Endometrium (tissue), 2 donors: ENCODE results near the gene SH3BP1.
"Not testable (repeated sequence)": the region's sequence is repeated elsewhere in the genome, so short reads cannot be mapped to it uniquely, and the experiment has no call there.

Source experiments
- FAIRE-seq: peaks from 2 replicates; lab custom pipeline; 2012; peaks lifted over from hg19 to GRCh38; lab: Jason Lieb, UNC
- donor health status: control.
- donor health status: control.

The SH3BP1 gene

GRCh38 chr22:37639070-37639760 is at the start of gene SH3BP1:
Gene SH3BP1, plus strand, starts transcription at chr22:37639669. Its CDS starts 119 bp downstream, at chr22:37639788.
- no peak for FAIRE-seq

DNA sequence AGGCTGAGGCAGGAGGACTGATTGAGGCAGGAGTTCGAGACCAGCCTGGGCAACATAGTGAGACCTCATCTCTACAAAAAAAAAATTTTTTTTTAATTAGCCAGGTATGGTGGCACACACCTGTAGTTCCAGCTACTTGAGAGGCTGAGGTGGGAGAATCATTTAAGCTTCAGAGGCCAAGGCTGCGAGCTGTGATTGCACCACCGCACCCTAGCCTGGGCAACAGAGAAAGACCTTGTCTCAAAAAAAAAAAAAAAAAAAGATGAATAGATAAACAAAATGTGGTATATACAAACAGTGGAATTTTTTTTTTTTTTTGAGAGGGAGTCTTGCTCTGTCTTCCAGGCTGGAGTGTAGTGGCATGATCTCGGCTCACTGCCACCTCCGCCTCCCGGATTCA is 48.4 kb upstream of the SH3BP1 start:
- not testable (repeated sequence) for FAIRE-seq

- no peak for FAIRE-seq
Observed at GRCh38 chr22:37591823-37592404, 47.6 kb upstream of the SH3BP1 start.

DNA sequence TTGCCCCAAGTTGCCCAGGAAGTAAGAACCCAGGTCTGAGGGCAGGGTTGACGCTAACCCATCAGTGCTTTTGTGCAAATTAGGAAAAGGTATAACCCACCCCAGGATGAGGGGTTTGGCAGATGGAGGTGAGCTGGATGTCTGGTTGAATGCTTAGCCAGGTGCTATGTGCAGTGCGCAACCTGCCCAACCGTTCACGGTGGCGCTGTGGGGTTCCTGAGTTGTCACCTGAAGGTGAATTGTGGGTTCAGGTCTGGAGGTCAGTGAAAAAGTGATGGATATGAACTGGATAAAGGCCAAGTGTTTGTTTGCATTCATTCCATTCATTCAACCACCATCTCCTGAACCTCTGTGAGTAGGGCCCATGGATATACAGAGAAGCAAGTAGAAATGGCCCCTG is 45.2 kb upstream of the SH3BP1 start:
- FAIRE-seq = no peak

- no peak for FAIRE-seq
Observed at GRCh38 chr22:37599153-37599552, 40.3 kb upstream of the SH3BP1 start.

- FAIRE-seq = no peak
Observed at GRCh38 chr22:37601203-37601539, 38.3 kb upstream of the SH3BP1 start.

DNA sequence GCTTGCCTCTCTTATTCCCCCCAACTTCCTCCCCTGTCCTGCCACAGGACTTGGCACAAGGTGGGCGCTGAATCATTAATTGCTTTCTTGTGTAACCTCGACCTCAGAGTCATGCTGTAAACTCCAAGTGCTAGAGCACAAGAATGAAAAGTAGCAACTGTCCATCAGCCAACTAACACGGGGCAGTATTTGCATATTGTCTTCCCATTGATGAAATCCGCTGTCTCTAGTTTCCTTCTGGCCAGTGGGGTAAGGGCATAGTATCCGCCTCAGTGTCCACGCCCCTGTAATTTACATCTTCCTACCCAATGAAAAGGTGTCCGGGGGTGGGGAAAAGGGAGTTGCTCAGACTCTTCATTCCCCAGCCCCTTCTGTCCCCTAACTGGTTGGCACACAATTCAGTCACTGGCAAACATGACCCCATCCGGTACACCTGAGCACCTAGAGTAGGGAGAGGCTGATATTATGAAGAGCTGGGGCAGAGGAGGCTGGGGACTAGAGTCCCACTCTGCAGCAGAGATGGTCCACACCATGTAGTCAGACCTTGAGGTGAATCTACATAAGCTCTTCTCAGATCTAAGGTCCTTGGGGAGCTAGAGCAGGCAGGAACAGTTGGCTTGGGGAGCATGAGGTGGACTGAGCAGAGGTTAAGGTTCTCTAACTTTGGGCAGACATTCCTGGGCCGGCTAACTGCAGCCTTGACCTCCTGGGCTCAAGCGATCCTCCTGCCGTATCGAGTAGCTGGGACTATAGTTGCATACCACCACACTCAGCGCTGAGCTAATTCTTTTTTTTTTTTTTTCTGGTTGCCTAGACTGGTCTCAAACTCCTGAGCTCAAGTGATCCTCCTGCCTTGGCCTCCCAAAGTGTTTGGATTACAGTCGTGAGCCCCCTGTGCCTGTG is 37.7 kb upstream of the SH3BP1 start:
- peak; percentile 54 for FAIRE-seq

DNA sequence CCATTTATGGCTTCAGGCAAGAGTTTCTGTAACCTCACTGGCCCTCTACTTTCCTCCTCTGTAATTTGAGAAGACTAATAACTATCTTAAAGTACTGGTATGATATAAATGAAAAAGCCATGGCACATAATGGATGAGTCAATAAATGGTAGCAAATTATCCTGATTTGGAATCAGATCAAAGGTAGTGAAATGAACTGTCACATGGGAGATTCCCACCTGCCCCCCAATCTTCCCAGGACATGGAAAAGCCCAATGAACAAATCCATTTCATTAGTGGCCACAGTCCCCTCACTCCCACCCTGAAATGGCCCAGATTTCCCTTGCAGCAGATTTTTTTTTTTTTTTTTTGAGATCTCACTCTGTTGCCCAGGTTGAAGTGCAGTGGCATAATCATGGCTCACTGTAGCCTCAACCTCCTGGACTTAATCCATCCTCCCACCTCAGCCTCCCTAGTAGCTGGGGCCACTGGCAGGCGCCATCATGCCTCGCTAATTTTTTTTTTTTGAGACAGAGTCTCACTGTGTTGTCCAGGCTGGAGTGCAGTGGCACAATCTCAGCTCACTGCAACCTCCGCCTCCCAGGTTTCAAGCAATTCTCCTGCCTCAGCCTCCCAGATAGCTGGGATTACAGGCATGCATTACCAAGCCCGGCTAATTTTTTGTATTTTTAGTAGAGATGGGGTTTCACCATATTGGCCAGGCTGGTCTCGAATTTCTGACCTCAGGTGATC is 36.8 kb upstream of the SH3BP1 start:
- not testable (repeated sequence) for FAIRE-seq

GRCh38 chr22:37604074-37604473 is 35.4 kb upstream of the SH3BP1 start:
- FAIRE-seq = no peak

DNA sequence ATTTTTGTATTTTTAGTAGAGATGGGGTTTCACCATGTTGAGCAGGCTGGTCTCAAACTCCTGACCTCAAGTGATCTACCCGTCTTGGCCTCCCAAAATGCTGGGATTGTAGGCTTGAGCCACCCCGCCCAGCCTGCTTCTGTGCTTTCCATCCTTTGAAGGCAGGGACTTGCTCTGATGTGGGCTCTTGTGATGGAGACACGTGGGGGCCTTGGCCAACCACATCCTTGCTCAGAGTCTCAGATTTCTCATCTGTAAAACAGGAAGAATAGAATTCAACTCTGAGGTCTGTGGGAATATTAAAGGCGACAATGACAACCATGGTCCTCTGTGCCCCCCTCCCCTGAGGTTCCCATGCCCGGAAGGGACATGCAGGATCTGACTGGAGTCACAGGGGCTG is 34.6 kb upstream of the SH3BP1 start:
- no peak for FAIRE-seq

DNA sequence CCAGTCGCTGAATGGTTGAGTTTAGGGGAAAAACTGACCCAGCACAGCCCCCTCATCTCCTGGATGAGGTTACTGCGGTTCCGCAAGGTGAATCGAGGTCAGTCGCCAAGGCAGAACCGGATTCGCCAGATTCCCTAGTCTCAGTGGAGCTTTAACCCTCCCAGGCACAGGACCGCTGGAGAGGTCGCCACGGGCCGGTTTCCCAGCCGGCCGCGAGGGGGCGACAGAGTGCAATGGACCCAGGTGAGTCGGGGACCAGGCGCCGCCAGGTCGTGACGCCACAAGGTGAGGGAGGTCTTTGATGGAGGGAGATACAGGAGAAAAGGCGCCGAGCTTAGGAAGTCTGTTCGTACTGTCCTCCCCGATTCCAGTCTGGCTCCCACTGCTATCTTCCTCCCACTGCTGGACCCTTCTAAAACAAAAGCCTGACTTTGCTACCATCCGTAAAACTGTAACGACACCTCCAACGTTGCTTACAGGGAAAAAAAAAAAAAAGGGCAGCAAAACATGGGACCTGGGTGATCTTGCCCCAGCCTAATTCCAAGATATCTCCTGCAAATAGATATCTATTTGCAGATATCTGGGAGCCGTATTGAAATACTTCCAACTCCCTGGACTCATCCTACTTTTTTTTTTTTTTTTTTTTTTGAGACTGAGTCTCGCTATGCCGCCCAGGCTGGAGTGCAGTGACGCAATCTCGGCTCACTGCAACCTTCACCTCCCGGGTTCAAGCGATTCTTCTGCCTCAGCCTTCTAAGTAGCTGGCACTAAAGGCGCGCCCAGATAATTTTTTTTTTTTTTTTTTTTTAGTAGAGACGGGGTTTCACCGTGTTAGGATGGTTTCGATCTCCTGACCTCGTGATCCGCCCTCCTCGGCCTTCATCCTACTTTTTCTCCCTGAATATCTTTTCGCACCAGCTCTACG is 32.2 kb upstream of the SH3BP1 start:
- no peak for FAIRE-seq

- no peak for FAIRE-seq
Observed at GRCh38 chr22:37607935-37608476, 31.5 kb upstream of the SH3BP1 start.

DNA sequence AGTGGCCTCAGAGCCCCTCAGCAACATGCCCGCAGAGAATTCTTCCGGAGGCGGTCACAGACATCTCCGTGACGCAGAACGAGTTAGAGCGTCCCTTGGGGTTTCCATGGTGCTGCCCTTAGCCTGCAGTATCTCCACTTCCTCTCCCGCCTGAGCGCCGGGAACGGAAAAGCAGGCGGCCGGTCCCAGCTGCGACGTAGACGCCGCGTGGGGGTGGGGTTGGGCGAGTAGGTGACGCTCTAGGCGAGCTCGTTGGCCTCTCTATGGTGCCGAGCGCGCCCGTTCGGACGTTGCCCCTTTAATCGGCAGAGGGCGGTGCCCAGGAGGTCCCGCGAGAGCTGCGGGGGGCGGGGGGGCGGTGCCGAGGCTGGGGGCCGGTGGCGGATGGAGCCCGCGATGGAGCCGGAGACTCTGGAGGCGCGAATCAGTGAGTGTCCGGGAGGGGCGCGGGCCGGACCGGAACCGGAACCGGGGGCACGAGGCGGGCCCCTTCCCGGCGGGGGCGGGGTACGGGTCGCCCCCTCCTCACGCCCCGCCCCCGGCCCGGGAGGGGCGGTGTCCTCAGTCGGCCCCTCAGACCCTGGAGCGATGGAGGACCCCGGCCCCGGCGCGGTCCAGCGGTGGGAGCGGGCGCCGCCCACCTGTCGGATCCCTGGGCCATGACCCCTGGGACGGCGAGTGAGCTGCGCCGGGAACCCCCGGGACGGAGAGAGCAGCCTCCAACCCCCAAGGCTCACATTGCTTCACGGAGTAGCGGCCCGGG is 30.8 kb upstream of the SH3BP1 start, which contains the start of gene GGA1:
Gene GGA1, plus strand, starts transcription at position 358 of the 763 bp plus-strand sequence. Its CDS starts 27 bp downstream, at position 385.
- peak; percentile 43 for FAIRE-seq

DNA sequence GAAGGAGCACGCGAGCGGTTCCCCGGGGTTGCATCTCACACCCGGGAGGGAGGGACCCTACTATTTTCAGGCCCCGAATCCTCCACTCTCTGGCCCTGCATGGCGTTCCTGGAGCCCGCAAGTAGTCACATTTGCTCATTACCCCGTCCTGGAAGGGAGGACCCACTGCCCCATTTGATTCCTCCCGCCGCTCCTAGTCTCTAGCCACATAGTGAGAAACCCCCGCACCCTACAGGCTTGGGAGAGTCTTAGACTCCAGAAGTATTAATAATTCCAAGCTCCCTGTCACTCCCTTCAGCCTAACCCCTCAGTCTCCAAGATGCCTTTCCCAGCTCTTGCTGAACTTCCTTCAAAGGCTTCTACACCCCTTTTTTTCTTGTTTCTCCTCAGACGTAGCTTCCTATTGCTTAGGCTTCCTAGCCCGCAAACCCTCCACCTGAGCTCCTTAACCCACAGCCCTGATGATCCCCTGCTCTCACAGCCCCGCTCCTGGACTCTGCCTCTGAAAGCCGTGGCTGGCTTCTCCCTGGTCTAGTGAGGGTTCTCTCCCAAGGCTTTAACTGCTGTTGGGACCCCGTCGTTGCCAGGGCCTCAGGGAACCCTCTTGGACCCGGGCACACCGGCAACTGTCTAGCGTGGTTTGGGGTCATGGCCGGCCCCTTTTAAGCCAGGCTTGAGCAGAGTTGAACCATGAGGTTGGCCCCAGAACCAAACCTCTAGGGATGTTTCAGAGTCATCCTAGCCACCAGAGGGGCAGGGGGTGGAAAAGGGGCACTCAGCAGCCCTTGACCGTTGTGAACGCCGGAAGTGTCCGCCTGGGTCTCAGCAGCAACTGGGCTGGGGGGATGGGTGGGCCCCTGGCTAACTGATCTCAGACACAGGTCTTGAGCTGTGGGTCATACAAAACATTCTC is 30.0 kb upstream of the SH3BP1 start:
- no peak for FAIRE-seq

DNA sequence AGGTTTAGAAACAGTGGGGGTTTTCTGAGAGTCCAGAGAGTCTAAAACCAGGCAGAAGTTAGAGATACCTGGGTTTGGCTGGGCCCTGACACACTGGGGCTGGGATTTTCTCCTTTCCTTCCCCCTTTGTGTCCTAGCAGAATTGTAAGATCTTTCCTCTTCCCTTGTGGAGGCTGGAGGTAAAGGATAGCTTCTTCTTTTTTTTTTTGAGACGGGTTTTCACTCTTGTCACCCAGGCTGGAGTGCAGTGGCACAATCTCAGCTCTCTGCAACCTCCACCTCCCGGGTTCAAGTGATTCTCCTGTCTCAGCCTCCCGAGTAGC is 29.4 kb upstream of the SH3BP1 start:
- FAIRE-seq = not testable (repeated sequence)

GRCh38 chr22:37610480-37611129 is 28.9 kb upstream of the SH3BP1 start:
- FAIRE-seq = no peak

- FAIRE-seq = no peak
Observed at GRCh38 chr22:37611207-37611606, 28.3 kb upstream of the SH3BP1 start.

DNA sequence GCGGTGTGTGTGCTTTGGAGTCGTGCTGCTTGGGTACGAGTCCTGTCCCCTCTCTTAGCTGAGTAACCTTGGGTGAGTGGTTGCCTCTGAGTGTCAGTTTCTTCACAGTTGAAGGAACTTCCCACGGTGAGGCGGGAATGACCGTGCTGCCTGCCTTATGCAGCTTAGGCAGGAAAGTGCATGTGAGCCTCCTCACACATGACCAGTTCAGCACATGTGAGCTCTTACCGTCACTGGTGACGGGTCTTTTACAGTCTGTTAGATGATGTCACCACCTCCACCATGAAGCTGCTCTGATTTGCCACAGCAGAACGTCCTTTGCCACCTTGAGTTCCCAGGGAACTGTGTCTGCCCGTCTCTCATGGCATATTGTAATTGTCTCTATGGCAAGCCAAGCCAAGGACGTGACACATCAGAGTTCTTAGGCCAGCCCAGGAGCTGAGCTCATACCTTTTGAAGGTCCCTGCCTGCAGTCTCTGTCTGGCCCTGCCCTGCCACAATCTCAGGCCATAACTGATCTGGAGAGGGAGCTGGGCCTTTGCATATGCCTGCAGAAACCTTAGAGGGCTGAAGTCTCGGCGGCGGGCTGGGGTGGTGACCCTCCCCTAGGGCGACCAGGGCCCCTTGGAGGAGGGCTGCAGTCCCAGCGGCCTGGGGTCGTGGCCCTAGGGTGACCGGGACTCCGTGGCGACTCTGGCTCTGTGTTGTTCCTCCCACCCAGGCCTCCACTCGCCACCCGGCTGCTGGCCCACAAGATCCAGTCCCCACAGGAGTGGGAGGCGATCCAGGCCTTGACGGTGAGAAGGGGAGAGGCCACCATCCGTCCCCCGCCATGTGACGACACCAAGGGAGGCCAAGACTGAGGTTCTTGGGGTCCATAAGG is 23.0 kb upstream of the SH3BP1 start:
- FAIRE-seq = no peak
